Activated CD8-positive, alpha-beta T cell treated with anti-CD3 and anti-CD28 coated beads for 36 hours (primary cell): ENCODE results near the gene CDHR3. TPM values are rescaled to one million over a fixed set of nuclear protein-coding genes. Genes with fewer than 3 reads are reported as not detected.

Source experiments
- ATAC-seq: fragments of 200-7000 bp; cut with Tn5 transposase; one replicate; pipeline ENCODE4 v1.10.0; 2021; ENCODE audit warnings: mild to moderate bottlenecking, moderate library complexity
- CTCF ChIA-PET: fragments of 350-600 bp; sonication (Branson Sonifier 250); formaldehyde crosslinking; loops from one replicate; lab custom pipeline; 2021; ENCODE audit warnings: antibody characterized with exemption; lab: Charles Lee
- POLR2A ChIA-PET: fragments of 350-600 bp; sonication (Branson Sonifier 250); formaldehyde crosslinking; loops from one replicate; lab custom pipeline; 2021; ENCODE audit warnings: antibody characterized with exemption; lab: Charles Lee
- DNase-seq: peaks from one replicate; pipeline ENCODE4 v3.0.0-alpha.2; 2020
- H3K27ac Mint-ChIP-seq: one replicate; pipeline ENCODE4 v1.8.0; 2021; ENCODE audit warnings: mild to moderate bottlenecking, mixed read lengths
- H3K27me3 Mint-ChIP-seq: one replicate; pipeline ENCODE4 v1.8.0; 2021; ENCODE audit warnings: mixed read lengths
- H3K36me3 Mint-ChIP-seq: one replicate; pipeline ENCODE4 v1.8.0; 2021; ENCODE audit warnings: low read depth, mixed read lengths
- H3K4me1 Mint-ChIP-seq: one replicate; pipeline ENCODE4 v1.8.0; 2021; ENCODE audit warnings: low read depth, mixed read lengths
- H3K4me3 Mint-ChIP-seq: one replicate; pipeline ENCODE4 v1.8.0; 2021; ENCODE audit warnings: mild to moderate bottlenecking, moderate library complexity, mixed read lengths
- H3K9me3 Mint-ChIP-seq: one replicate; pipeline ENCODE4 v1.8.0; 2021; ENCODE audit warnings: mixed read lengths
- CTCF ChIP-seq: fragments of 200-600 bp; IDR thresholded peaks from one replicate; pipeline ENCODE4 v1.8.0; 2022; ENCODE audit warnings: antibody characterized with exemption, mild to moderate bottlenecking
- intact Hi-C: fragments of 100-400 bp; cut with micrococcal nuclease; formaldehyde crosslinking; loops from one replicate; pipeline ENCODE4 v1.10.0; 2022
- total RNA-seq, 2 experiments: library from RNA; stranded (reverse); gene quantifications; one replicate each; pipeline ENCODE4 v1.2.3, GENCODE V29; 2021

Gene CDHR3
- total RNA-seq, 2 experiments from 2014 or later = 0.58 to 0.74 TPM

- POLR2A ChIA-PET = no interaction called here
- no peaks in the 10 kb centered on the region for H3K27me3 Mint-ChIP-seq
- no peaks in the 10 kb centered on the region for H3K9me3 Mint-ChIP-seq
- CTCF ChIA-PET = interaction anchor here (1.2 to 1.6 kb wide), 2 partner anchors 9 to 24 kb away, joined by 3 to 5 read pairs; no protein-coding TSS in a partner anchor
- ATAC-seq = no peak
- H3K27ac Mint-ChIP-seq = no peak overlapping the region
- intact Hi-C loops = no loop called here
- no peaks in the 10 kb centered on the region for H3K36me3 Mint-ChIP-seq
- TF ChIP-seq CTCF = no peak
- DNase-seq = no peak
- no peak overlapping the region for H3K4me3 Mint-ChIP-seq
- H3K4me1 Mint-ChIP-seq = peaks cover 60% of the 10 kb centered on the region
These were observed 55.8 kb downstream of the CDHR3 start for GRCh38 chr7:106018566-106019469.

GRCh38 chr7:106019470-106019820, 56.4 kb downstream of the CDHR3 start:
- intact Hi-C loops = no loop called here
- H3K4me3 Mint-ChIP-seq = no peak overlapping the region
- ATAC-seq = no peak
- DNase-seq = no peak
- H3K27me3 Mint-ChIP-seq = no peaks in the 10 kb centered on the region
- H3K36me3 Mint-ChIP-seq = no peaks in the 10 kb centered on the region
- ChIA-PET CTCF (interaction anchor here (0.8 to 2.3 kb wide), 5 partner anchors 10 to 363 kb away, joined by 3 to 9 read pairs (median 4); no protein-coding TSS in a partner anchor), POLR2A (no interaction called here)
- peaks cover 66% of the 10 kb centered on the region for H3K4me1 Mint-ChIP-seq
- no peaks in the 10 kb centered on the region for H3K9me3 Mint-ChIP-seq
- H3K27ac Mint-ChIP-seq = no peak overlapping the region
- no peak for TF ChIP-seq CTCF

- Mint-ChIP-seq H3K4me3 (no peak overlapping the region), H3K27me3 (no peaks in the 10 kb centered on the region), H3K27ac (peak overlapping the region; percentile 77), H3K36me3 (no peaks in the 10 kb centered on the region), H3K9me3 (no peaks in the 10 kb centered on the region), H3K4me1 (peaks cover 57% of the 10 kb centered on the region)
- intact Hi-C loops = loop anchor here (1.0 to 5.0 kb wide), 2 partner anchors 94 to 212 kb away; no protein-coding TSS in a partner anchor
- no peak for TF ChIP-seq CTCF
- POLR2A ChIA-PET = interaction anchor here (0.8 to 1.6 kb wide), 4 partner anchors 12 to 344 kb away, joined by 3 to 4 read pairs (median 3); no protein-coding TSS in a partner anchor
- DNase-seq (no peak), ATAC-seq (peak; percentile 35)
- CTCF ChIA-PET = interaction anchor here (1.0 to 14.7 kb wide), 7 partner anchors 8 to 261 kb away, joined by 3 to 104 read pairs (median 6); no protein-coding TSS in a partner anchor
These were observed 58.3 kb downstream of the CDHR3 start for GRCh38 chr7:106021151-106022067.

- ChIA-PET CTCF (interaction anchor here (0.7 to 14.7 kb wide), 7 partner anchors 14 to 366 kb away, joined by 3 to 104 read pairs (median 3); no protein-coding TSS in a partner anchor), POLR2A (interaction anchor here (0.9 to 2.7 kb wide), 6 partner anchors 12 to 345 kb away, joined by 3 to 6 read pairs (median 3); no protein-coding TSS in a partner anchor)
- no peak for TF ChIP-seq CTCF
- DNase-seq = peak; percentile 84
- Mint-ChIP-seq H3K27me3 (no peaks in the 10 kb centered on the region), H3K4me1 (peaks cover 56% of the 10 kb centered on the region), H3K9me3 (no peaks in the 10 kb centered on the region), H3K27ac (peak overlapping the region; percentile 77), H3K36me3 (no peaks in the 10 kb centered on the region), H3K4me3 (peak overlapping the region; percentile 22)
- intact Hi-C loops = loop anchor here (1.0 to 5.0 kb wide), 2 partner anchors 95 to 213 kb away; no protein-coding TSS in a partner anchor
- ATAC-seq = peak; percentile 86
These were observed 59.2 kb downstream of the CDHR3 start for GRCh38 chr7:106022193-106022821.
